ENCODE results near the gene CHEK2. TPM values are rescaled to one million over a fixed set of nuclear protein-coding genes. Genes with fewer than 3 reads are reported as not detected.
A peak's percentile ranks its signal among the peaks of the same experiment; 100 is the strongest.
"Not testable (repeated sequence)": the region's sequence is repeated elsewhere in the genome, so short reads cannot be mapped to it uniquely, and the experiment has no call there.

The CHEK2 gene
- total RNA-seq, 5 donors from 2014 or later (not counting 1 experiment from before 2014, with no cell fraction given) = 5.1 to 10.0 (median 7.1) TPM

- no peaks in the 10 kb centered on the region for H3K36me3 ChIP-seq (ENCODE audit: control insufficient read depth in 2 of 2, extremely low read depth in 1 of 2, insufficient read depth in 1 of 2, low read length in 1 of 2)
- H3K4me3 ChIP-seq (ENCODE audit: control insufficient read depth in 1 of 2, extremely low read depth in 1 of 2, low read length in 1 of 2) = no peak overlapping the region
- no peak overlapping the region for H3K27ac ChIP-seq (ENCODE audit: low read length)
- WGBS (ENCODE audit: insufficient coverage) = 0% methylated on average over 2 of the region's 3 CpGs
- Mint-ChIP-seq H3K27me3 (peaks cover 52 to 74% of the 10 kb centered on the region in 2 donors), H3K4me3 (peak overlapping the region; percentile 5 to 73 (median 68)), H3K27ac (peak overlapping the region; percentile 88 to 96), H3K9me3 (peaks cover 0 to 6% (median 6%) of the 10 kb centered on the region in 3 donors), H3K4me1 (peaks cover 20 to 36% (median 30%) of the 10 kb centered on the region in 3 donors), H3K36me3 (no peaks in the 10 kb centered on the region)
- CTCF ChIA-PET = no interaction called here
- H3K9me3 ChIP-seq = no peaks in the 10 kb centered on the region
- peak; percentile 84 to 98 (median 90) for ATAC-seq (replicated peaks in 1 of 4)
- POLR2A ChIA-PET = no interaction called here
- H3K4me1 ChIP-seq (ENCODE audit: control insufficient read depth in 1 of 2, extremely low read depth in 1 of 2, insufficient read depth in 2 of 2, low read length in 2 of 2) = peaks cover 8 to 15% of the 10 kb centered on the region in 2 experiments
- peaks cover 14 to 56% of the 10 kb centered on the region in 2 experiments for H3K27me3 ChIP-seq (replicated peaks in 1 of 2; ENCODE audit: control insufficient read depth in 2 of 2, extremely low read depth in 1 of 2, insufficient read depth in 2 of 2, low read length in 1 of 2)
- peak in 31 of 35 experiments; percentile 5 to 78 (median 43) for DNase-seq
Measured at GRCh38 chr22:28674121-28674563, 67.5 kb downstream of the CHEK2 start.

DNA sequence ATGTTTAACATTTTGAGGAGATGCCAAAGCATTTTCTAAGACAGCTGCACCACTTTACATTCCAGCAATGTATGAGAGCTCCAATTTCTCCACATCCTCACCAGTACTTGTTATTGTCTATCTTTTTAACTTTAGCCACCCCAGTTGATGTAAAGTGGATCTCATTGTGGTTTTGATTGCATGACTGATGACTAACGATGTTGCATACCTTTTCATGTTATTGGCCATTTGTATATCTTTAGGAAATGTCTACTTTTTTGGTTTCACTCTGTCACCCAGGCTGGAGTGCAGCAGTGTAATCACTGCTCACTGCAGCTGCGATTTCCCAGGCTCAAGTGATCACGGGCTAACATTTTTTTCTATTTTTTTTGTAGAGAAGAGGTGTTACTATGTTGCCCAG is 70.9 kb downstream of the CHEK2 start:
- peaks cover 0 to 6% (median 6%) of the 10 kb centered on the region in 3 donors for H3K9me3 Mint-ChIP-seq
- H3K36me3 Mint-ChIP-seq = no peaks in the 10 kb centered on the region
- no peak overlapping the region for H3K27ac Mint-ChIP-seq
- Histone ChIP-seq H3K27me3 (replicated peaks in 1 of 2; ENCODE audit: control insufficient read depth in 2 of 2, extremely low read depth in 1 of 2, insufficient read depth in 2 of 2, low read length in 1 of 2) (peaks cover 9 to 33% of the 10 kb centered on the region in 2 experiments), H3K4me3 (ENCODE audit: control insufficient read depth in 1 of 2, extremely low read depth in 1 of 2, low read length in 1 of 2) (no peak overlapping the region), H3K4me1 (ENCODE audit: control insufficient read depth in 1 of 2, extremely low read depth in 1 of 2, insufficient read depth in 2 of 2, low read length in 2 of 2) (peaks cover 6 to 9% of the 10 kb centered on the region in 2 experiments), H3K9me3 (no peaks in the 10 kb centered on the region), H3K36me3 (ENCODE audit: control insufficient read depth in 2 of 2, extremely low read depth in 1 of 2, insufficient read depth in 1 of 2, low read length in 1 of 2) (no peaks in the 10 kb centered on the region), H3K27ac (ENCODE audit: low read length) (no peak overlapping the region)
- no peak for DNase-seq
- peaks cover 40 to 48% of the 10 kb centered on the region in 2 donors for H3K27me3 Mint-ChIP-seq
- WGBS (ENCODE audit: insufficient coverage) = 80% methylated on average over 1 of the region's 3 CpGs
- no peak for ATAC-seq (replicated peaks in 1 of 4)
- no peak overlapping the region for H3K4me3 Mint-ChIP-seq
- ChIA-PET POLR2A (interaction anchor here in 1 of 2 donors (0.6 kb wide), 1 partner anchor 41 kb away, joined by 3 read pairs; no protein-coding TSS in a partner anchor), CTCF (no interaction called here)
- peaks cover 17 to 31% (median 24%) of the 10 kb centered on the region in 3 donors for H3K4me1 Mint-ChIP-seq

DNA sequence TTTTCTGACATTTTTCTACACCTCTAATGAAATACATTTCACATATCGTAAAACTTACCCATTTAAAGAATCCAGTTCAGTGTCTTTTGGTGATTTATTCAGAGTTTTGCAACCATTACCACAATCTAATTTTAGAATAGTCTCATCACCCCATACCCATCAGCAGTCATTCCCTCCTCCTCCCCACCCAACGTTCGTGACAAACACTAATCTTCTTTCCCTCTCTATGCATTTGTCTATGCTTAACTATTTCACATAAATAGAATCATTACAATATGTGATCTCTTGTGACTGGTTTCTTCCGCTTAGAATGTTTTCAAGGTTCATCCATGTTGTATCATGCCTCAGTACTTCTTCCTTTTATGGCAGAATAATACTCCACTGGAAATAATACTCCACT is 71.5 kb downstream of the CHEK2 start:
- Histone ChIP-seq H3K9me3 (no peaks in the 10 kb centered on the region), H3K27ac (ENCODE audit: low read length) (no peak overlapping the region), H3K36me3 (ENCODE audit: control insufficient read depth in 2 of 2, extremely low read depth in 1 of 2, insufficient read depth in 1 of 2, low read length in 1 of 2) (no peaks in the 10 kb centered on the region), H3K27me3 (replicated peaks in 1 of 2; ENCODE audit: control insufficient read depth in 2 of 2, extremely low read depth in 1 of 2, insufficient read depth in 2 of 2, low read length in 1 of 2) (peaks cover 5 to 27% of the 10 kb centered on the region in 2 experiments), H3K4me1 (ENCODE audit: control insufficient read depth in 1 of 2, extremely low read depth in 1 of 2, insufficient read depth in 2 of 2, low read length in 2 of 2) (peaks cover 6 to 9% of the 10 kb centered on the region in 2 experiments), H3K4me3 (ENCODE audit: control insufficient read depth in 1 of 2, extremely low read depth in 1 of 2, low read length in 1 of 2) (no peak overlapping the region)
- ATAC-seq (replicated peaks in 1 of 4) = no peak
- Mint-ChIP-seq H3K36me3 (no peaks in the 10 kb centered on the region), H3K27ac (no peak overlapping the region), H3K4me1 (peaks cover 16 to 27% (median 23%) of the 10 kb centered on the region in 3 donors), H3K4me3 (no peak overlapping the region), H3K27me3 (peaks cover 35 to 42% of the 10 kb centered on the region in 2 donors), H3K9me3 (peaks cover 0 to 6% (median 6%) of the 10 kb centered on the region in 3 donors)
- ChIA-PET CTCF (no interaction called here), POLR2A (interaction anchor here in 1 of 2 donors (0.6 kb wide), 1 partner anchor 40 kb away, joined by 3 read pairs; no protein-coding TSS in a partner anchor)
- WGBS (ENCODE audit: insufficient coverage) = 65% methylated on average over 2 of the region's 4 CpGs
- no peak for DNase-seq

GRCh38 chr22:28669387-28669786 is 72.2 kb downstream of the CHEK2 start:
- WGBS (ENCODE audit: insufficient coverage) = no CpG with 5 or more reads among the region's 2 CpGs

GRCh38 chr22:28663569-28663942 is 78.1 kb downstream of the CHEK2 start:
- H3K27me3 Mint-ChIP-seq = peaks cover 5 to 22% of the 10 kb centered on the region in 2 donors
- POLR2A ChIA-PET; H3K4me1 ChIP-seq (ENCODE audit: control insufficient read depth in 1 of 2, extremely low read depth in 1 of 2, insufficient read depth in 2 of 2, low read length in 2 of 2); H3K9me3 ChIP-seq; DNase-seq; H3K4me3 Mint-ChIP-seq; H3K4me1 Mint-ChIP-seq; H3K36me3 ChIP-seq (ENCODE audit: control insufficient read depth in 2 of 2, extremely low read depth in 1 of 2, insufficient read depth in 1 of 2, low read length in 1 of 2); H3K27ac ChIP-seq (ENCODE audit: low read length); H3K4me3 ChIP-seq (ENCODE audit: control insufficient read depth in 1 of 2, extremely low read depth in 1 of 2, low read length in 1 of 2); ATAC-seq (replicated peaks in 1 of 4); H3K36me3 Mint-ChIP-seq; H3K27ac Mint-ChIP-seq; H3K9me3 Mint-ChIP-seq: not testable (repeated sequence)
- CTCF ChIA-PET = interaction anchor here in 1 of 2 donors (0.7 kb wide), 1 partner anchor 66 kb away, joined by 3 read pairs; no protein-coding TSS in a partner anchor
- peaks cover 0 to 32% of the 10 kb centered on the region in 2 experiments for H3K27me3 ChIP-seq (replicated peaks in 1 of 2; ENCODE audit: control insufficient read depth in 2 of 2, extremely low read depth in 1 of 2, insufficient read depth in 2 of 2, low read length in 1 of 2)
- WGBS (ENCODE audit: insufficient coverage) = no CpG with 5 or more reads among the region's 13 CpGs

More at GRCh38 chr22:28669387-28669786, 72.2 kb downstream of the CHEK2 start:
- Histone ChIP-seq H3K27me3 (replicated peaks in 1 of 2; ENCODE audit: control insufficient read depth in 2 of 2, extremely low read depth in 1 of 2, insufficient read depth in 2 of 2, low read length in 1 of 2) (peaks cover 5 to 24% of the 10 kb centered on the region in 2 experiments), H3K27ac (ENCODE audit: low read length) (no peak overlapping the region), H3K9me3 (no peaks in the 10 kb centered on the region), H3K36me3 (ENCODE audit: control insufficient read depth in 2 of 2, extremely low read depth in 1 of 2, insufficient read depth in 1 of 2, low read length in 1 of 2) (no peaks in the 10 kb centered on the region), H3K4me1 (ENCODE audit: control insufficient read depth in 1 of 2, extremely low read depth in 1 of 2, insufficient read depth in 2 of 2, low read length in 2 of 2) (peaks cover 6% of the 10 kb centered on the region in 2 experiments), H3K4me3 (ENCODE audit: control insufficient read depth in 1 of 2, extremely low read depth in 1 of 2, low read length in 1 of 2) (no peak overlapping the region)
- Mint-ChIP-seq H3K27me3 (peaks cover 30 to 37% of the 10 kb centered on the region in 2 donors), H3K27ac (no peak overlapping the region), H3K36me3 (no peaks in the 10 kb centered on the region), H3K4me1 (peaks cover 11 to 20% (median 16%) of the 10 kb centered on the region in 3 donors), H3K4me3 (no peak overlapping the region), H3K9me3 (peaks cover 0 to 6% (median 6%) of the 10 kb centered on the region in 3 donors)
- ATAC-seq (replicated peaks in 1 of 4) (no peak), DNase-seq (no peak)
- ChIA-PET POLR2A (no interaction called here), CTCF (no interaction called here)

DNA sequence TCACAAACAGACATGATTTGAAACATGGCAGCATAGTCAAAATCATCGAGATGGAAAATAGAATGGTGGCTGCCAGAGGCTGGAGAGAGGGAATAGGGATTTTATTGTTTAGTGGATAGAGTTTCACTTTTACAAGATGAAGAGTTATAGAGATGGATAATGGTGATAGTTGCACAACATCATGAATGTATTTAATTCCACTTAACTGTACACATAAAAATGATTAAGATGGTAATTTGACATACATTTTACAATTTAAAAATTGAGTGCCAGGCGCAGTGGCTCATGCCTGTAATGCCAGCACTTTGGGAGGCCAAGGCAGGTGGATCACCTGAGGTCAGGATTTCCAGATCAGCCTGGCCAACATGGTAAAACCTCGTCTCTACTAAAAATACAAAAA is 83.2 kb downstream of the CHEK2 start:
- Histone ChIP-seq H3K27me3 (replicated peaks in 1 of 2; ENCODE audit: control insufficient read depth in 2 of 2, extremely low read depth in 1 of 2, insufficient read depth in 2 of 2, low read length in 1 of 2) (peaks cover 0 to 50% of the 10 kb centered on the region in 2 experiments), H3K4me1 (ENCODE audit: control insufficient read depth in 1 of 2, extremely low read depth in 1 of 2, insufficient read depth in 2 of 2, low read length in 2 of 2) (no peaks in the 10 kb centered on the region), H3K4me3 (ENCODE audit: control insufficient read depth in 1 of 2, extremely low read depth in 1 of 2, low read length in 1 of 2) (no peak overlapping the region), H3K27ac (ENCODE audit: low read length) (no peak overlapping the region), H3K36me3 (ENCODE audit: control insufficient read depth in 2 of 2, extremely low read depth in 1 of 2, insufficient read depth in 1 of 2, low read length in 1 of 2) (no peaks in the 10 kb centered on the region), H3K9me3 (no peaks in the 10 kb centered on the region)
- peak overlapping the region in 1 of 2 donors; percentile 27 for H3K27ac Mint-ChIP-seq
- H3K4me1 Mint-ChIP-seq = no peaks in the 10 kb centered on the region
- no peaks in the 10 kb centered on the region for H3K36me3 Mint-ChIP-seq
- ATAC-seq (replicated peaks in 1 of 4) = no peak
- POLR2A ChIA-PET = no interaction called here
- no peaks in the 10 kb centered on the region for H3K9me3 Mint-ChIP-seq
- CTCF ChIA-PET = no interaction called here
- WGBS (ENCODE audit: insufficient coverage) = 87% methylated on average over 2 of the region's 3 CpGs
- H3K27me3 Mint-ChIP-seq = peaks cover 37 to 60% of the 10 kb centered on the region in 2 donors
- DNase-seq = no peak
- H3K4me3 Mint-ChIP-seq = no peak overlapping the region

Data from T-cell (primary cell).